ENCODE data around the gene HSPB2. TPM values are rescaled to one million over a fixed set of nuclear protein-coding genes. Genes with fewer than 3 reads are reported as not detected.

The HSPB2 gene
- total RNA-seq, 1 experiment from 2014 or later = 0.28 TPM

DNA sequence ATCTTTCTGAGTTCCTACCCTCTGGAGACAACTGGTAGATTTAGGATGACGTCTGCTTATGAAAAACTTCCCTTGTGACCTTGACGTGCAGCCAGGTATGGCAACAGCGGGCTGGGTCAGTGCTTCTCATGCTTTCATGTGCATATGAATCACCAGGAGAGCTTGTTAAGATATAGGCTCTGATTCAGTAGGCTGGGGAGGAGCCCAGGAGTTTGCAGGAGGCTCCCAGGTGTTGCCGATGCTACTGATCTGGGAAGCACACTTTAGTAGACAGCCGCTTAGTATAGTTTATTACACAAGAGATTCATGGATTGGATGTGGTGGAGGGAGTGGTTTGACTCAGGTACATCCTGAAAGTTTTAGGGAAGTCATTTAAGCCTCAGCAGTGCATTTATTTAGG is 48.4 kb downstream of the HSPB2 start:
- no peaks in the 10 kb centered on the region for H3K27me3 ChIP-seq (ENCODE audit: insufficient read depth, low read depth)
- intact Hi-C loops (cut with micrococcal nuclease; ENCODE audit: unreplicated experiment) = no loop called here
- no peaks in the 10 kb centered on the region for H4K20me1 ChIP-seq (ENCODE audit: insufficient read depth)
- no peak for TF ChIP-seq EZH2 (IDR thresholded peaks at IDR 0.05; ENCODE audit: low read depth)
- TF ChIP-seq, protein P1, sequence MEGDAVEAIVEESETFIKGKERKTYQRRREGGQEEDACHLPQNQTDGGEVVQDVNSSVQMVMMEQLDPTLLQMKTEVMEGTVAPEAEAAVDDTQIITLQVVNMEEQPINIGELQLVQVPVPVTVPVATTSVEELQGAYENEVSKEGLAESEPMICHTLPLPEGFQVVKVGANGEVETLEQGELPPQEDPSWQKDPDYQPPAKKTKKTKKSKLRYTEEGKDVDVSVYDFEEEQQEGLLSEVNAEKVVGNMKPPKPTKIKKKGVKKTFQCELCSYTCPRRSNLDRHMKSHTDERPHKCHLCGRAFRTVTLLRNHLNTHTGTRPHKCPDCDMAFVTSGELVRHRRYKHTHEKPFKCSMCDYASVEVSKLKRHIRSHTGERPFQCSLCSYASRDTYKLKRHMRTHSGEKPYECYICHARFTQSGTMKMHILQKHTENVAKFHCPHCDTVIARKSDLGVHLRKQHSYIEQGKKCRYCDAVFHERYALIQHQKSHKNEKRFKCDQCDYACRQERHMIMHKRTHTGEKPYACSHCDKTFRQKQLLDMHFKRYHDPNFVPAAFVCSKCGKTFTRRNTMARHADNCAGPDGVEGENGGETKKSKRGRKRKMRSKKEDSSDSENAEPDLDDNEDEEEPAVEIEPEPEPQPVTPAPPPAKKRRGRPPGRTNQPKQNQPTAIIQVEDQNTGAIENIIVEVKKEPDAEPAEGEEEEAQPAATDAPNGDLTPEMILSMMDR (conservative IDR thresholded peaks at IDR 0.05) = no peak
- H3F3A ChIP-seq (ENCODE audit: insufficient read depth, low read depth) = peaks cover 9% of the 10 kb centered on the region; the same call in 1 of the 2 replicates
- H3K9me3 ChIP-seq (ENCODE audit: insufficient read depth, low read depth) = no peaks in the 10 kb centered on the region
- no peak overlapping the region for H3K4me3 ChIP-seq
- no peaks in the 10 kb centered on the region for H3K36me3 ChIP-seq (ENCODE audit: low read depth)
- ChIA-PET CTCF (no interaction called here), POLR2A (ENCODE audit: unreplicated experiment) (interaction anchor here (0.6 kb wide), 1 partner anchor 19 kb away, joined by 8 read pairs; no protein-coding TSS in a partner anchor)
- peak; percentile 36 to 87 for DNase-seq
- peak overlapping the region; percentile 23 for H3K4me2 ChIP-seq
- H3K4me1 ChIP-seq (replicated peaks; ENCODE audit: insufficient read depth) = peaks cover 8% of the 10 kb centered on the region
- H3K9me2 ChIP-seq (ENCODE audit: insufficient read depth) = no peaks in the 10 kb centered on the region
- no TSS peak for BruUV-seq (replicated peaks)
- no peak overlapping the region for H2AFZ ChIP-seq
- no peaks in the 10 kb centered on the region for H3K79me2 ChIP-seq (ENCODE audit: low read depth)
- H3K27ac ChIP-seq = no peak overlapping the region; the same call in 1 of the 2 replicates

DNA sequence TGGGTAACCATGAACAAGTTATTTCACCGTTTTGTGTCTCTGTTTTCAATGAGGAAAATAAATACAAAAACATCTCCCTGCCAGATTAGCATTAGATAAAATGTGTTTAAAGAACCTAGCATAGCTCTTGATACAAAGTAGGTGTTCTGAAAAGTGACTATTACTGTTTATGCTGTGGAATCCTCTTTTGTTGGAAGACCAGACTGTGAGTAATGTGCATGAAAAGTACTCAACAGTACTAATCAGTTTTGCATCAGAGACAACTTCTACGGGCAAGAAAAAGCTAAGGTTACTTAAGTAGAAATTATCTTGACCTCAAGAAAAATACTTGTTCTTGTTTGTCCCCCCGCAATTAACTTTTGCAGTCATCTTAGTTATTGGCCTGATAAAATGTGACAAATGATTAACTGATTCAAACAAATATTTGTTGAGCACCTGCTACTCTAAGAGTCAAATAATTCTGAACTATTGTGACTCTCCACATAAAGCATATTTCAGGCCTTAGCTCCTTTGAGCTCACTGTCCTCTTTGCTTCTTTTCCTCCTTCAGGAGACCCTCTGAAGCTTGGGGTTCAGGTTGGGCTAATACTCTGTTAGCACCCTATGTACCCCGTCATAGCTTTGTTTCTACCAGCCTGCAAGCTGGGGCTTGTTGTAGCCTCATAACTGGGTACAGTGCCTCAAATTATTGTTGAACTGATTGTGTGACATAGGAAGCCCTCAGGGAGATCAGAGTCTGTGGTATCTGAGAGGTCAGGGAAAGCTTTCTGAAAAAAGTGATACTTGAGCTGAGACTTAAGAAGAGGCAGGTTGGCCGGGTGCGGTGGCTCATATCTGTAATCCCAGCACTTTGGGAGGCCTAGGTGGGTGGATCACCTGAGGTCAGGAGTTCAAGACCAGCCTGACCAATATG is 49.1 kb downstream of the HSPB2 start:
- H3K4me3 ChIP-seq = no peak overlapping the region
- no peaks in the 10 kb centered on the region for H3K36me3 ChIP-seq (ENCODE audit: low read depth)
- H3K9me2 ChIP-seq (ENCODE audit: insufficient read depth) = no peaks in the 10 kb centered on the region
- H3K79me2 ChIP-seq (ENCODE audit: low read depth) = no peaks in the 10 kb centered on the region
- TF ChIP-seq, protein P1 (conservative IDR thresholded peaks at IDR 0.05) = no peak
- no peak for TF ChIP-seq EZH2 (IDR thresholded peaks at IDR 0.05; ENCODE audit: low read depth)
- no peaks in the 10 kb centered on the region for H3K9me3 ChIP-seq (ENCODE audit: insufficient read depth, low read depth)
- no peak overlapping the region for H3K27ac ChIP-seq
- BruUV-seq (replicated peaks) = no TSS peak
- ChIA-PET POLR2A (ENCODE audit: unreplicated experiment) (interaction anchor here (0.6 kb wide), 1 partner anchor 18 kb away, joined by 8 read pairs; no protein-coding TSS in a partner anchor), CTCF (no interaction called here)
- H4K20me1 ChIP-seq (ENCODE audit: insufficient read depth) = no peaks in the 10 kb centered on the region
- peak overlapping the region; percentile 23 for H3K4me2 ChIP-seq
- no peaks in the 10 kb centered on the region for H3K27me3 ChIP-seq (ENCODE audit: insufficient read depth, low read depth)
- H3K4me1 ChIP-seq (replicated peaks; ENCODE audit: insufficient read depth) = peaks cover 8% of the 10 kb centered on the region
- H3F3A ChIP-seq (ENCODE audit: insufficient read depth, low read depth) = peaks cover 9% of the 10 kb centered on the region; the same call in 1 of the 2 replicates
- no peak for DNase-seq
- no peak overlapping the region for H2AFZ ChIP-seq
- intact Hi-C loops (cut with micrococcal nuclease; ENCODE audit: unreplicated experiment) = no loop called here

Other genes starting within 250 kb of the HSPB2 start
- gene PPP2R1B, start 146.3 kb upstream of the HSPB2 start, total RNA-seq (2021) = 28.9 and 36.4 TPM in 2 replicates
- 19.1 and 27.8 TPM in 2 replicates for gene ALG9, start 41.2 kb upstream of the HSPB2 start, total RNA-seq (2021)
- 2.1 and 2.2 TPM in 2 replicates for gene FDXACB1, start 33.6 kb upstream of the HSPB2 start, total RNA-seq (2021)
- 27.4 and 46.8 TPM in 2 replicates for gene CFAP68, start 33.2 kb upstream of the HSPB2 start, total RNA-seq (2021)
- gene CRYAB, start 964 bp upstream of the HSPB2 start, total RNA-seq (2021) = not detected in 2 replicates
- 2.9 and 6.4 TPM in 2 replicates for gene C11orf52, start 6.2 kb downstream of the HSPB2 start, total RNA-seq (2021)
- gene DIXDC1, start 24.6 kb downstream of the HSPB2 start, total RNA-seq (2021) = 4.4 and 4.9 TPM in 2 replicates
- gene DLAT, start 112.7 kb downstream of the HSPB2 start, total RNA-seq (2021) = 27.8 and 44.9 TPM in 2 replicates
- gene PIH1D2, start 161.3 kb downstream of the HSPB2 start, total RNA-seq (2021) = 2.0 and 4.8 TPM in 2 replicates
- 16.5 and 17.6 TPM in 2 replicates for gene NKAPD1, start 161.6 kb downstream of the HSPB2 start, total RNA-seq (2021)
- 42.4 and 44.3 TPM in 2 replicates for gene TIMM8B, start 174.0 kb downstream of the HSPB2 start, total RNA-seq (2021)
- gene SDHD, start 174.1 kb downstream of the HSPB2 start, total RNA-seq (2021) = 99.5 and 122 TPM in 2 replicates

Data from PC-9 (cell line).